ENCODE measurements around the gene CRYZ.

The CRYZ gene

GRCh38 chr1:74713849-74714248, 19.0 kb downstream of the CRYZ start:
- Histone ChIP-seq H3K36me3 (ENCODE audit: control insufficient read depth, insufficient read depth, low read length) (no peaks in the 10 kb centered on the region), H3K27ac (no peak overlapping the region), H3K4me3 (ENCODE audit: low read depth, low read length) (no peak overlapping the region), H3K4me2 (ENCODE audit: low read length) (no peak overlapping the region), H3K4me1 (no peaks in the 10 kb centered on the region), H3K79me2 (no peaks in the 10 kb centered on the region), H3K27me3 (ENCODE audit: control insufficient read depth, insufficient read depth, low read length) (no peaks in the 10 kb centered on the region), H2AFZ (no peak overlapping the region), H3K9ac (no peak overlapping the region), H3K9me3 (ENCODE audit: control insufficient read depth, low read length) (no peaks in the 10 kb centered on the region)
- TF ChIP-seq CTCF (IDR thresholded peaks at IDR 0.05): no peak

GRCh38 chr1:74712881-74713280, 20.0 kb downstream of the CRYZ start:
- H3K79me2 ChIP-seq: no peaks in the 10 kb centered on the region
- no peak overlapping the region for H3K4me2 ChIP-seq (ENCODE audit: low read length)
- no peaks in the 10 kb centered on the region for H3K9me3 ChIP-seq (ENCODE audit: control insufficient read depth, low read length)
- H3K4me3 ChIP-seq (ENCODE audit: low read depth, low read length): no peak overlapping the region
- H3K27ac ChIP-seq: no peak overlapping the region
- H3K36me3 ChIP-seq (ENCODE audit: control insufficient read depth, insufficient read depth, low read length): no peaks in the 10 kb centered on the region
- H3K27me3 ChIP-seq (ENCODE audit: control insufficient read depth, insufficient read depth, low read length): no peaks in the 10 kb centered on the region
- TF ChIP-seq CTCF (IDR thresholded peaks at IDR 0.05): no peak
- H3K4me1 ChIP-seq: no peaks in the 10 kb centered on the region
- no peak overlapping the region for H3K9ac ChIP-seq
- H2AFZ ChIP-seq: no peak overlapping the region

GRCh38 chr1:74703386-74704182, 29.3 kb downstream of the CRYZ start:
- Histone ChIP-seq H3K27ac (no peak overlapping the region), H3K79me2 (no peaks in the 10 kb centered on the region), H3K27me3 (ENCODE audit: control insufficient read depth, insufficient read depth, low read length) (no peaks in the 10 kb centered on the region), H2AFZ (no peak overlapping the region), H3K9ac (no peak overlapping the region), H3K4me1 (no peaks in the 10 kb centered on the region), H3K4me3 (ENCODE audit: low read depth, low read length) (no peak overlapping the region), H3K36me3 (ENCODE audit: control insufficient read depth, insufficient read depth, low read length) (no peaks in the 10 kb centered on the region), H3K9me3 (ENCODE audit: control insufficient read depth, low read length) (no peaks in the 10 kb centered on the region), H3K4me2 (ENCODE audit: low read length) (no peak overlapping the region)
- TF ChIP-seq CTCF (IDR thresholded peaks at IDR 0.05): no peak

- no peaks in the 10 kb centered on the region for H3K27me3 ChIP-seq (ENCODE audit: control insufficient read depth, insufficient read depth, low read length)
- H2AFZ ChIP-seq: no peak overlapping the region
- H3K4me1 ChIP-seq: no peaks in the 10 kb centered on the region
- no peaks in the 10 kb centered on the region for H3K79me2 ChIP-seq
- H3K4me3 ChIP-seq (ENCODE audit: low read depth, low read length): no peak overlapping the region
- no peak overlapping the region for H3K9ac ChIP-seq
- no peaks in the 10 kb centered on the region for H3K9me3 ChIP-seq (ENCODE audit: control insufficient read depth, low read length)
- H3K27ac ChIP-seq: no peak overlapping the region
- H3K4me2 ChIP-seq (ENCODE audit: low read length): no peak overlapping the region
- no peak for TF ChIP-seq CTCF (IDR thresholded peaks at IDR 0.05)
- no peaks in the 10 kb centered on the region for H3K36me3 ChIP-seq (ENCODE audit: control insufficient read depth, insufficient read depth, low read length)
These were observed 33.5 kb downstream of the CRYZ start for GRCh38 chr1:74699331-74699730.

- H3K9ac ChIP-seq: no peak overlapping the region
- no peak overlapping the region for H3K4me2 ChIP-seq (ENCODE audit: low read length)
- H2AFZ ChIP-seq: no peak overlapping the region
- H3K79me2 ChIP-seq: no peaks in the 10 kb centered on the region
- H3K36me3 ChIP-seq (ENCODE audit: control insufficient read depth, insufficient read depth, low read length): no peaks in the 10 kb centered on the region
- no peaks in the 10 kb centered on the region for H3K4me1 ChIP-seq
- H3K9me3 ChIP-seq (ENCODE audit: control insufficient read depth, low read length): no peaks in the 10 kb centered on the region
- no peak for TF ChIP-seq CTCF (IDR thresholded peaks at IDR 0.05)
- no peak overlapping the region for H3K27ac ChIP-seq
- H3K27me3 ChIP-seq (ENCODE audit: control insufficient read depth, insufficient read depth, low read length): no peaks in the 10 kb centered on the region
- H3K4me3 ChIP-seq (ENCODE audit: low read depth, low read length): no peak overlapping the region
These were observed 35.0 kb downstream of the CRYZ start for GRCh38 chr1:74697832-74698231.

All from parathyroid adenoma (tissue), 2 donors.